ENCODE data around the gene AMACR. TPM values are rescaled to one million over a fixed set of nuclear protein-coding genes. Genes with fewer than 3 reads are reported as not detected.
"Not testable (repeated sequence)": the region's sequence is repeated elsewhere in the genome, so short reads cannot be mapped to it uniquely, and the experiment has no call there.

Gene AMACR
- total and polyA plus RNA-seq, 2 experiments from 2014 or later = 6.7 to 12.6 TPM

DNA sequence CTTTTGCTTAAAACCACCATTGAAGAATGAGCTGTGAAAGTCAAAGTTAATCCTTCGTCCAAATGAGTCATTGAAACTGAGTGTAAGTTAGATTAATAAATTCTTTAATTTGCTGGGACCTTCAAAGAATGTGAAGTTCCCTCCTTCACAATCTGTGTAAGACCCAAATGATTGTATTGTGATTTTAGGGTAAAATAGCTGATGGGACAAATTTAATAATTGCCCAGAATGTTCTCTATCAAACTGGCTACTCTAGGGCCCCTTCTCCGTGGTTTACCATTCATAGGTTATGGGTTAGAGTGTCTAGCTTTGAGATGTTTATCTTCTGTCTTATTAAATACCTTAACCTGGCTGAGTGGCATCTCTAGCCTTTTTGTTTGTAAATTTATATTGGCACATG, 23.3 kb upstream of the AMACR start:
- no peaks in the 10 kb centered on the region for H3K4me1 Mint-ChIP-seq
- H3K4me2 ChIP-seq = no peak overlapping the region
- no peak overlapping the region for H3K4me3 Mint-ChIP-seq
- no peaks in the 10 kb centered on the region for H3K4me1 ChIP-seq (ENCODE audit: insufficient read depth)
- H3K9me3 Mint-ChIP-seq = no peaks in the 10 kb centered on the region
- no peaks in the 10 kb centered on the region for H3K27me3 Mint-ChIP-seq (ENCODE audit: insufficient read depth, low read depth, poor library complexity)
- no peak overlapping the region for H3K27ac ChIP-seq (ENCODE audit: low read depth)
- H3K9me2 ChIP-seq (ENCODE audit: insufficient read depth) = peaks cover 8% of the 10 kb centered on the region
- no peaks in the 10 kb centered on the region for H3K36me3 Mint-ChIP-seq (ENCODE audit: low read depth)
- no peaks in the 10 kb centered on the region for H3F3A ChIP-seq (replicated peaks; ENCODE audit: low read depth)
- TF ChIP-seq, protein P1, sequence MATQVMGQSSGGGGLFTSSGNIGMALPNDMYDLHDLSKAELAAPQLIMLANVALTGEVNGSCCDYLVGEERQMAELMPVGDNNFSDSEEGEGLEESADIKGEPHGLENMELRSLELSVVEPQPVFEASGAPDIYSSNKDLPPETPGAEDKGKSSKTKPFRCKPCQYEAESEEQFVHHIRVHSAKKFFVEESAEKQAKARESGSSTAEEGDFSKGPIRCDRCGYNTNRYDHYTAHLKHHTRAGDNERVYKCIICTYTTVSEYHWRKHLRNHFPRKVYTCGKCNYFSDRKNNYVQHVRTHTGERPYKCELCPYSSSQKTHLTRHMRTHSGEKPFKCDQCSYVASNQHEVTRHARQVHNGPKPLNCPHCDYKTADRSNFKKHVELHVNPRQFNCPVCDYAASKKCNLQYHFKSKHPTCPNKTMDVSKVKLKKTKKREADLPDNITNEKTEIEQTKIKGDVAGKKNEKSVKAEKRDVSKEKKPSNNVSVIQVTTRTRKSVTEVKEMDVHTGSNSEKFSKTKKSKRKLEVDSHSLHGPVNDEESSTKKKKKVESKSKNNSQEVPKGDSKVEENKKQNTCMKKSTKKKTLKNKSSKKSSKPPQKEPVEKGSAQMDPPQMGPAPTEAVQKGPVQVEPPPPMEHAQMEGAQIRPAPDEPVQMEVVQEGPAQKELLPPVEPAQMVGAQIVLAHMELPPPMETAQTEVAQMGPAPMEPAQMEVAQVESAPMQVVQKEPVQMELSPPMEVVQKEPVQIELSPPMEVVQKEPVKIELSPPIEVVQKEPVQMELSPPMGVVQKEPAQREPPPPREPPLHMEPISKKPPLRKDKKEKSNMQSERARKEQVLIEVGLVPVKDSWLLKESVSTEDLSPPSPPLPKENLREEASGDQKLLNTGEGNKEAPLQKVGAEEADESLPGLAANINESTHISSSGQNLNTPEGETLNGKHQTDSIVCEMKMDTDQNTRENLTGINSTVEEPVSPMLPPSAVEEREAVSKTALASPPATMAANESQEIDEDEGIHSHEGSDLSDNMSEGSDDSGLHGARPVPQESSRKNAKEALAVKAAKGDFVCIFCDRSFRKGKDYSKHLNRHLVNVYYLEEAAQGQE (IDR thresholded peaks at IDR 0.05; ENCODE audit: unreplicated experiment) = no peak
- TF ChIP-seq CREB1 (CRISPR knock-in tag; IDR thresholded peaks at IDR 0.05; ENCODE audit: low read depth) = no peak
- TF ChIP-seq, protein P2, sequence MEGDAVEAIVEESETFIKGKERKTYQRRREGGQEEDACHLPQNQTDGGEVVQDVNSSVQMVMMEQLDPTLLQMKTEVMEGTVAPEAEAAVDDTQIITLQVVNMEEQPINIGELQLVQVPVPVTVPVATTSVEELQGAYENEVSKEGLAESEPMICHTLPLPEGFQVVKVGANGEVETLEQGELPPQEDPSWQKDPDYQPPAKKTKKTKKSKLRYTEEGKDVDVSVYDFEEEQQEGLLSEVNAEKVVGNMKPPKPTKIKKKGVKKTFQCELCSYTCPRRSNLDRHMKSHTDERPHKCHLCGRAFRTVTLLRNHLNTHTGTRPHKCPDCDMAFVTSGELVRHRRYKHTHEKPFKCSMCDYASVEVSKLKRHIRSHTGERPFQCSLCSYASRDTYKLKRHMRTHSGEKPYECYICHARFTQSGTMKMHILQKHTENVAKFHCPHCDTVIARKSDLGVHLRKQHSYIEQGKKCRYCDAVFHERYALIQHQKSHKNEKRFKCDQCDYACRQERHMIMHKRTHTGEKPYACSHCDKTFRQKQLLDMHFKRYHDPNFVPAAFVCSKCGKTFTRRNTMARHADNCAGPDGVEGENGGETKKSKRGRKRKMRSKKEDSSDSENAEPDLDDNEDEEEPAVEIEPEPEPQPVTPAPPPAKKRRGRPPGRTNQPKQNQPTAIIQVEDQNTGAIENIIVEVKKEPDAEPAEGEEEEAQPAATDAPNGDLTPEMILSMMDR (conservative IDR thresholded peaks at IDR 0.05; ENCODE audit: low read depth in 2 of 2) = no peak
- H3K36me3 ChIP-seq (ENCODE audit: insufficient read depth) = no peaks in the 10 kb centered on the region
- H2AFZ ChIP-seq = no peak overlapping the region
- H3K79me2 ChIP-seq (replicated peaks; ENCODE audit: insufficient read depth) = no peaks in the 10 kb centered on the region
- no peak overlapping the region for H3K27ac Mint-ChIP-seq
- H4K20me1 ChIP-seq (replicated peaks; ENCODE audit: insufficient read depth) = no peaks in the 10 kb centered on the region
- ATAC-seq (no peak), DNase-seq (ENCODE audit: low spot score) (no peak)
- H3K27me3 ChIP-seq (ENCODE audit: insufficient read depth) = no peaks in the 10 kb centered on the region
- H3K4me3 ChIP-seq = no peak overlapping the region

DNA sequence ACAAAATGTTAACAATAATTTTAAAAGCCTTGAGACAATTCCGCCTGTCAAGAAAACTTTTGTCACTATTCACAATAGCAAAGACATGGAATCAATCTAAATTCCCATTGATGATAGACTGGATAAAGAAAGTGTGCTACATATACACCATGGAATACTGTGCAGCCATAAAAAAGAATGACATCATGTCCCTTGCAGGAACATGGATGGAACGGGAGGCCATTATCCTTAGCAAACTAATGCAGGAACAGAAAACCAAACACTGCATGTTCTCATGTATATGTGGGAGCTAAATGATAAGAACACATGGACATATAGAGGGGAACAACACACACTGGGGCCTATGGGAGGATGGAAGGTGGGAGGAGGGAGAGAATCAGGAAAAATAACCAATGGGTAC, 22.7 kb upstream of the AMACR start:
- H3K27ac Mint-ChIP-seq; H3K36me3 Mint-ChIP-seq (ENCODE audit: low read depth); H3K4me1 ChIP-seq (ENCODE audit: insufficient read depth); H3K9me3 Mint-ChIP-seq; H3K4me3 Mint-ChIP-seq; H3K4me2 ChIP-seq; H3K9me2 ChIP-seq (ENCODE audit: insufficient read depth); H3K4me3 ChIP-seq; H3K4me1 Mint-ChIP-seq; H3K27ac ChIP-seq (ENCODE audit: low read depth); DNase-seq (ENCODE audit: low spot score); H2AFZ ChIP-seq; H4K20me1 ChIP-seq (replicated peaks; ENCODE audit: insufficient read depth); H3K36me3 ChIP-seq (ENCODE audit: insufficient read depth); ATAC-seq; H3K27me3 ChIP-seq (ENCODE audit: insufficient read depth); H3F3A ChIP-seq (replicated peaks; ENCODE audit: low read depth); H3K27me3 Mint-ChIP-seq (ENCODE audit: insufficient read depth, low read depth, poor library complexity); H3K79me2 ChIP-seq (replicated peaks; ENCODE audit: insufficient read depth): not testable (repeated sequence)

DNA sequence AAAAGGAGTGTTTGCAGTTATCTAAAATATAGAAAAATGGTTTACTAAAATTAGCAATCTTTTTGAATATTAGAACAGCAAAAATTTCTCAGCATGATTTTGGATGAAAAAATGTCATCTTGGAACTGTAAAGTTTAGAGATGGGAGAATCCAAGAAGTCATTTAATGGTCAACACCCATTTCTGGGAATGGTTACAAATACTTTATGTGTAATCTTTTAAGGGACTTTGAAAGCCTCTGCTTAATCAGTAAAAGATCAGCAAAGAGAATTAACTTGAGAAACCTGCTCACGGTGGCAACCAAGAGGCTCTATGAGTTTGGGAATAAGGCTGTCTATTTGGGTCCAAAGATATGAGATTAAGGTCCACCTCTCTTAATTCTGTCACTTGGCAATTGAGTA, 22.2 kb upstream of the AMACR start:
- TF ChIP-seq EZH2 (IDR thresholded peaks at IDR 0.05; ENCODE audit: low read depth, unreplicated experiment) = no peak
- TF ChIP-seq, protein P3, sequence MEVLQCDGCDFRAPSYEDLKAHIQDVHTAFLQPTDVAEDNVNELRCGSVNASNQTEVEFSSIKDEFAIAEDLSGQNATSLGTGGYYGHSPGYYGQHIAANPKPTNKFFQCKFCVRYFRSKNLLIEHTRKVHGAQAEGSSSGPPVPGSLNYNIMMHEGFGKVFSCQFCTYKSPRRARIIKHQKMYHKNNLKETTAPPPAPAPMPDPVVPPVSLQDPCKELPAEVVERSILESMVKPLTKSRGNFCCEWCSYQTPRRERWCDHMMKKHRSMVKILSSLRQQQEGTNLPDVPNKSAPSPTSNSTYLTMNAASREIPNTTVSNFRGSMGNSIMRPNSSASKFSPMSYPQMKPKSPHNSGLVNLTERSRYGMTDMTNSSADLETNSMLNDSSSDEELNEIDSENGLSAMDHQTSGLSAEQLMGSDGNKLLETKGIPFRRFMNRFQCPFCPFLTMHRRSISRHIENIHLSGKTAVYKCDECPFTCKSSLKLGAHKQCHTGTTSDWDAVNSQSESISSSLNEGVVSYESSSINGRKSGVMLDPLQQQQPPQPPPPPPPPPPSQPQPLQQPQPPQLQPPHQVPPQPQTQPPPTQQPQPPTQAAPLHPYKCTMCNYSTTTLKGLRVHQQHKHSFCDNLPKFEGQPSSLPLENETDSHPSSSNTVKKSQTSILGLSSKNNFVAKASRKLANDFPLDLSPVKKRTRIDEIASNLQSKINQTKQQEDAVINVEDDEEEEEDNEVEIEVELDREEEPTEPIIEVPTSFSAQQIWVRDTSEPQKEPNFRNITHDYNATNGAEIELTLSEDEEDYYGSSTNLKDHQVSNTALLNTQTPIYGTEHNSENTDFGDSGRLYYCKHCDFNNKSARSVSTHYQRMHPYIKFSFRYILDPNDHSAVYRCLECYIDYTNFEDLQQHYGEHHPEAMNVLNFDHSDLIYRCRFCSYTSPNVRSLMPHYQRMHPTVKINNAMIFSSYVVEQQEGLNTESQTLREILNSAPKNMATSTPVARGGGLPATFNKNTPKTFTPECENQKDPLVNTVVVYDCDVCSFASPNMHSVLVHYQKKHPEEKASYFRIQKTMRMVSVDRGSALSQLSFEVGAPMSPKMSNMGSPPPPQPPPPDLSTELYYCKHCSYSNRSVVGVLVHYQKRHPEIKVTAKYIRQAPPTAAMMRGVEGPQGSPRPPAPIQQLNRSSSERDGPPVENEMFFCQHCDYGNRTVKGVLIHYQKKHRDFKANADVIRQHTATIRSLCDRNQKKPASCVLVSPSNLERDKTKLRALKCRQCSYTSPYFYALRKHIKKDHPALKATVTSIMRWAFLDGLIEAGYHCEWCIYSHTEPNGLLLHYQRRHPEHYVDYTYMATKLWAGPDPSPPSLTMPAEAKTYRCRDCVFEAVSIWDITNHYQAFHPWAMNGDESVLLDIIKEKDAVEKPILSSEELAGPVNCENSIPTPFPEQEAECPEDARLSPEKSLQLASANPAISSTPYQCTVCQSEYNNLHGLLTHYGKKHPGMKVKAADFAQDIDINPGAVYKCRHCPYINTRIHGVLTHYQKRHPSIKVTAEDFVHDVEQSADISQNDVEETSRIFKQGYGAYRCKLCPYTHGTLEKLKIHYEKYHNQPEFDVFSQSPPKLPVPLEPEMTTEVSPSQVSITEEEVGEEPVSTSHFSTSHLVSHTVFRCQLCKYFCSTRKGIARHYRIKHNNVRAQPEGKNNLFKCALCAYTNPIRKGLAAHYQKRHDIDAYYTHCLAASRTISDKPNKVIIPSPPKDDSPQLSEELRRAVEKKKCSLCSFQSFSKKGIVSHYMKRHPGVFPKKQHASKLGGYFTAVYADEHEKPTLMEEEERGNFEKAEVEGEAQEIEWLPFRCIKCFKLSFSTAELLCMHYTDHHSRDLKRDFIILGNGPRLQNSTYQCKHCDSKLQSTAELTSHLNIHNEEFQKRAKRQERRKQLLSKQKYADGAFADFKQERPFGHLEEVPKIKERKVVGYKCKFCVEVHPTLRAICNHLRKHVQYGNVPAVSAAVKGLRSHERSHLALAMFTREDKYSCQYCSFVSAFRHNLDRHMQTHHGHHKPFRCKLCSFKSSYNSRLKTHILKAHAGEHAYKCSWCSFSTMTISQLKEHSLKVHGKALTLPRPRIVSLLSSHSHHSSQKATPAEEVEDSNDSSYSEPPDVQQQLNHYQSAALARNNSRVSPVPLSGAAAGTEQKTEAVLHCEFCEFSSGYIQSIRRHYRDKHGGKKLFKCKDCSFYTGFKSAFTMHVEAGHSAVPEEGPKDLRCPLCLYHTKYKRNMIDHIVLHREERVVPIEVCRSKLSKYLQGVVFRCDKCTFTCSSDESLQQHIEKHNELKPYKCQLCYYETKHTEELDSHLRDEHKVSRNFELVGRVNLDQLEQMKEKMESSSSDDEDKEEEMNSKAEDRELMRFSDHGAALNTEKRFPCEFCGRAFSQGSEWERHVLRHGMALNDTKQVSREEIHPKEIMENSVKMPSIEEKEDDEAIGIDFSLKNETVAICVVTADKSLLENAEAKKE (CRISPR knock-in tag; IDR thresholded peaks at IDR 0.05) = no peak
- H3K27ac Mint-ChIP-seq = no peak overlapping the region
- Histone ChIP-seq H3K36me3 (ENCODE audit: insufficient read depth) (no peaks in the 10 kb centered on the region), H3K4me3 (no peak overlapping the region), H3K9me2 (ENCODE audit: insufficient read depth) (peaks cover 7% of the 10 kb centered on the region), H3K27me3 (ENCODE audit: insufficient read depth) (no peaks in the 10 kb centered on the region), H3K4me1 (ENCODE audit: insufficient read depth) (peaks cover 4% of the 10 kb centered on the region), H3K79me2 (replicated peaks; ENCODE audit: insufficient read depth) (no peaks in the 10 kb centered on the region), H2AFZ (no peak overlapping the region), H4K20me1 (replicated peaks; ENCODE audit: insufficient read depth) (no peaks in the 10 kb centered on the region), H3K27ac (ENCODE audit: low read depth) (no peak overlapping the region), H3F3A (replicated peaks; ENCODE audit: low read depth) (no peaks in the 10 kb centered on the region), H3K4me2 (no peak overlapping the region)
- H3K9me3 Mint-ChIP-seq = no peaks in the 10 kb centered on the region
- peaks cover 3% of the 10 kb centered on the region; the same call in 2 of the 3 replicates for H3K4me1 Mint-ChIP-seq
- ATAC-seq (no peak), DNase-seq (ENCODE audit: low spot score) (no peak)
- H3K36me3 Mint-ChIP-seq (ENCODE audit: low read depth) = no peaks in the 10 kb centered on the region
- H3K27me3 Mint-ChIP-seq (ENCODE audit: insufficient read depth, low read depth, poor library complexity) = peaks cover 3% of the 10 kb centered on the region
- H3K4me3 Mint-ChIP-seq = no peak overlapping the region
